Mucosa of rectum (tissue), 2 donors: ENCODE results near the gene ZNF710.

ENCODE experiments used
- H3K27ac ChIP-seq, 2 donors: one replicate each; pipeline ENCODE4 v1.7.0; 2013; ENCODE audit warnings: inconsistent platforms in 2 of 2, low read depth in 2 of 2, low read length in 2 of 2
- H3K27me3 ChIP-seq, 2 donors: one replicate each; pipeline ENCODE4 v1.7.0; 2013; ENCODE audit warnings: low read length in 2 of 2; ENCODE audit not compliant: control insufficient read depth in 2 of 2, insufficient read depth in 2 of 2
- H3K36me3 ChIP-seq, 2 donors: one replicate each; pipeline ENCODE4 v1.7.0; 2013; ENCODE audit warnings: low read length in 2 of 2; ENCODE audit not compliant: control insufficient read depth in 2 of 2, insufficient read depth in 2 of 2
- H3K4me1 ChIP-seq, 2 donors: one replicate each; pipeline ENCODE4 v1.7.0; 2013; ENCODE audit warnings: low read length in 2 of 2, mild to moderate bottlenecking in 1 of 2; ENCODE audit not compliant: control insufficient read depth in 2 of 2, insufficient read depth in 2 of 2
- H3K4me3 ChIP-seq, 2 donors: one replicate each; pipeline ENCODE4 v1.7.0; 2013; ENCODE audit warnings: low read length in 2 of 2
- H3K9ac ChIP-seq, 2 donors: one replicate each; pipeline ENCODE4 v1.7.0; 2013; ENCODE audit warnings: low read length in 2 of 2, low read depth in 1 of 2, mild to moderate bottlenecking in 1 of 2
- H3K9me3 ChIP-seq, 2 donors: one replicate each; pipeline ENCODE4 v1.7.0; 2013; ENCODE audit warnings: low read length in 2 of 2; ENCODE audit not compliant: control insufficient read depth in 2 of 2
- donor health status: healthy.
- donor health status: Normal muscosa, but diverticular disease.

The ZNF710 gene

DNA sequence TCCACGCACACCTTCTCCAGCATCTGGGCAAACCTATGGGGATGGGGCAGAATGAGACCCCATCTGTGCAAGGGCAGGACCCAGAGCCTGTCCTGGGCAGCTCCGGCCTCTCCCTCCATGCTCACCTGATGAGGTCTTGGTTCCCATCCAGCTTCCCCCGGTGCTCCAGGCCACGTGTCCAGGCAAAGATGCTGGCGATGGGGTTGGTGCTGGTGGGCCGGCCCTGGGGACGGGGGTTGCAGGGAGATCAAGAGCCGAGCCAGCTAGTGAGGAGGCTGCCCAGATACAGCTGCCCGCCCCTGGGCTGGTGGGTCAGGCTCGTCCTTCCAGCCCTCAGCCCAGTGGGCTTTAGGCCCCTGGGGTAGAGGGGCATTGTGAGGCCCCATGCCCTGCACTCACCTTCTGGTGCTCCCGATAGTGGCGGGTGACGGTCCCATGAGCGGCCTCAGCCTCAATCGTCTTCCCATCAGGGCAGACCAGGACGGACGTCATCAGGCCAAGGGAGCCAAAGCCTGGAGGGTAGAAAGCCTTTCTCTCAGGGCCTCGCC, 83.8 kb downstream of the ZNF710 start:
- no peak overlapping the region for H3K9ac ChIP-seq
- H3K27me3 ChIP-seq, result no peaks in the 10 kb centered on the region
- no peak overlapping the region for H3K27ac ChIP-seq
- H3K4me1 ChIP-seq, result no peaks in the 10 kb centered on the region
- no peak overlapping the region for H3K4me3 ChIP-seq
- peaks cover 41 to 56% of the 10 kb centered on the region in 2 donors for H3K36me3 ChIP-seq
- H3K9me3 ChIP-seq, result no peaks in the 10 kb centered on the region

DNA sequence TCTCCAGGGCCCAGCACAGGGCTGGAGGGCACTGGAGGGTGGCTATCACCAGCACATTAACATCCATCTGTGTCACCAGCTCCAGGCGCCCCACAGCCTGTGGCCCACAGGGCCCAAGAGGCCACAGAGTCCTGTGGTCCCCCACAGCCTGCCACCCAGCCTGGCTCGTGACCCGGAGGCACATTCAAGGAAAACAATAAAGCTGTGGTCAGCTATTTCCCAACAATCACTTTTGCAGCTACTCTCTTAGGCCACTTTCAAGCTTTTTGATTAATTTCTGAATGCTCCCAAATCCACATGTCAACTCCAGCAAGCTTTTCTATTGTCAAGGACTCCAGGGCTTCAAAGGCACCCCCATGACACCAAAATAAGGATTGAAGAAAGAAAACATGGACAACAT, 84.4 kb downstream of the ZNF710 start:
- no peak overlapping the region for H3K9ac ChIP-seq
- no peak overlapping the region for H3K27ac ChIP-seq
- H3K36me3 ChIP-seq, result peaks cover 44 to 54% of the 10 kb centered on the region in 2 donors
- H3K4me1 ChIP-seq, result no peaks in the 10 kb centered on the region
- H3K27me3 ChIP-seq, result no peaks in the 10 kb centered on the region
- H3K9me3 ChIP-seq, result no peaks in the 10 kb centered on the region
- H3K4me3 ChIP-seq, result no peak overlapping the region

DNA sequence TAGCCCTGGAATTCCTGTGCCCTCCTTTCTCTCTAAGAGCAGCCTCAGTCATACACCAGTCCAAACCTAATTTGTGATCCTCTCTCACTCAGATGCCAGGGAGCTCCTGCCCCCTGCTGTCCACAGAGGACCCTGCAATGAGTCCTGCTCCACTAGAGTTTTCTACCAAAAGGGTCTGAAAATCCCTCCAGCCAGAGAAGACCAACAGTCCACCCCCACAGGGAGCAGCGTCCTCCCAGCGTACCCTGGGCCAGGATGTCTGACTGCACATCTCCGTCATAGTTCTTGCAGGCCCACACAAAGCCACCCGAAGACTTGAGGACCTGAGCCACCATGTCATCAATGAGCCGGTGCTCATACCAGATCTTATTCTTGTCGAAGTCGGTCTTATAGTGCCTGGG, 85.7 kb downstream of the ZNF710 start:
- no peaks in the 10 kb centered on the region for H3K9me3 ChIP-seq
- no peak overlapping the region for H3K9ac ChIP-seq
- no peaks in the 10 kb centered on the region for H3K4me1 ChIP-seq
- no peak overlapping the region for H3K4me3 ChIP-seq
- H3K36me3 ChIP-seq, result peaks cover 43 to 54% of the 10 kb centered on the region in 2 donors
- no peak overlapping the region for H3K27ac ChIP-seq
- H3K27me3 ChIP-seq, result no peaks in the 10 kb centered on the region

DNA sequence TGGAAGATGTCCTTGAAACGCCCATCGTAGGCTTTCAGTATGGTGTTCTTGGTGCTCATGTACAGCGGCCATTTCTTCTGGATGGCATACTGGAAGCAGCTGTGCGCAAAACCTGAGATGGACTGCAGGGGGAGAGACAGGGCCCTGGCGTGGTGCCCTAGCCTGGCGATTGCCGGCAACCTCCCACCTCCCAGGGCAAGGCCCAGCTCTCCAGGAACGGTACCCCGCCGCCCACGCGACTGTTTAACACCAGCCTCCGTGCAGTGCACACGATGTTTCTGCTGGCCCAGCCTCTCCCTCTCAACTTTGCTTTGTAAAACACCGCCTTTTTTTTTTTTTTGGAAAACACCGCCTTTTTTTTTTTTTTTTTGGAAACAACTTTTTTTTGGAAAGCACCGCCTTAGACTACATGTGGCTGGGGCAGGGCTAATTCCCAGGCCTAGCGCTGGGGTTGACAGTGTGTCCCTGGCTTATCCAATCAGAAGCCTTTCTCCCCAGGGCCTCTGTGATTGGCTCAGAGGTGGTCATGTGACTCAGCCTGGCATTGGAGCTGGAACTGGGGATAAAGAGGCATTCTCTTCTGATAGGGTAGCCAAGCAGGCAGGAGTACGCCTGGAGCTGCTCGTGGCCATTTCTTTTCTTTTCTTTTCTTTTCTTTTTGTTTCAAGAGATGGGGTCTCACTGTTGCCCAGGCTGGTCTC, 86.5 kb downstream of the ZNF710 start:
- Histone ChIP-seq H3K4me3 (no peak overlapping the region), H3K27ac (no peak overlapping the region), H3K4me1 (no peaks in the 10 kb centered on the region), H3K27me3 (no peaks in the 10 kb centered on the region), H3K9ac (no peak overlapping the region), H3K9me3 (no peaks in the 10 kb centered on the region), H3K36me3 (peaks cover 43 to 54% of the 10 kb centered on the region in 2 donors)

DNA sequence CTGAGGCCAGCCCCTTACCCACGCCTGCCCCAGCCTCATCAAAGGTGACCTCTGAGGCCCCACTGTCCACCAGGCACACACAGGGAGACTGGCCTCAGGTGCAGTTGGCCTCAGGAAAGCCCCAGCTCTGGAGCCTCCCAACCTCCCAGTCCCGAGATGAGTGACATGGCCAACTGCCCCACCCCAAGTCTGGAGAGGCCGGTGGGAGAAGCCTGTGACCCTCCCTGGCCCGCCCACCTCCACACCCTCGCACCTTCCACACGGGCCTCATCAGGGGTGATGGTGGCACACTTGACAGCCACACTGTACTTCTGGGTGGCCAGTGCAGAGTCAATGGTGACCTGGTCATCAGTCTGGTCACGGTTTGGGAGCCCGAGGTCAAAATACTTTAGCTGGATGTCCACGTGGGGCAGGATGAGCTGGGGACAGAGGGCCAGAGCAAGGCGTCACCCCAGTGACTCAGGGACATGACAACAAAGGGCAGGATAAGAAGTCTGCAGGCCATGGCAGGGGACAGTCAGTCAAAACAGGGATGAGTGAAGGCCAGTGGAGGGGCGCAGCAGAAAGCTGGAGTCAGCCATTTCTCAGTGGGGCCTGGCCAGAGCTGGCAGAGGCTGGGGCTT, 89.2 kb downstream of the ZNF710 start:
- peaks cover 32 to 42% of the 10 kb centered on the region in 2 donors for H3K36me3 ChIP-seq
- no peak overlapping the region for H3K9ac ChIP-seq

DNA sequence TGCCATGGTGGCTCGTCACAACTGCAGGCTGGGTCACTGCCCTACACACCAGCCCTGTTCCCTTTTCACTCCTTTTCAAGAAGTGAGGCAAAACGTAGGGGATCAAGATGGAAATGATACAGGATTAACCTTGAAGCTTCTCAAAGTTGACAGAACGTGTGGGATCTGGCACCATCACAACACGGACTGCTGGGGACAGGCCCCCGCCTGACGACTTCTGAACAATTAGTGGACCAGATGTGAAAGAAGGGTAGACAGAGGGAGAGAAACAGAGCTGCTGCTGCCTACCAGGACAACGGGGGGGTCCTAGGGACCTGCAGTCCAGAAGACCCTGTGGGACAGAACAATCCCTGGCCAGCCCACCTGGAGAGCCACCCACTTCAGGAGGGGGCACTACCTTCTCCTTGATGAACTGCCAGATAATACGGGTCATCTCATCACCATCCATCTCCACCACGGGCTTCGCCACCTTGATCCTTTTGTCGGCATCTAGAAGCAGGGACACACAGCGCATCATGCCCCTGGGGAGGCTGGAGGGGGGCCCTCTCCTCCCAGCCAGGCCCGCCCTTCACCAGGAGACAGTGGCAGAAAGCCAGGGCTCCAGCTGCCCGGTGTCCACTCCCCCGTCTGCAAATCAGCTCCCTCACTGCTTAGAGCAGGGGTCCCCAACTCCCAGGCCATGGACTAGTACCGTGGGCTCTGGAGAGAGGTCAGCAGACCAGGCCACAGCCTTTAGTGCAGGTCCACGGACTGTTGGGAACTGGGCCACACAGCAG, 90.2 kb downstream of the ZNF710 start:
- no peaks in the 10 kb centered on the region for H3K9me3 ChIP-seq
- H3K4me3 ChIP-seq, result no peak overlapping the region
- no peak overlapping the region for H3K27ac ChIP-seq
- H3K27me3 ChIP-seq, result no peaks in the 10 kb centered on the region
- H3K36me3 ChIP-seq, result peaks cover 29 to 39% of the 10 kb centered on the region in 2 donors
- no peak overlapping the region for H3K9ac ChIP-seq
- peaks cover 0 to 5% of the 10 kb centered on the region in 2 donors for H3K4me1 ChIP-seq

More for the DNA sequence above, 89.2 kb downstream of the ZNF710 start:
- Histone ChIP-seq H3K27me3 (no peaks in the 10 kb centered on the region), H3K4me1 (peaks cover 0 to 5% of the 10 kb centered on the region in 2 donors), H3K9me3 (no peaks in the 10 kb centered on the region), H3K4me3 (no peak overlapping the region), H3K27ac (no peak overlapping the region)

DNA sequence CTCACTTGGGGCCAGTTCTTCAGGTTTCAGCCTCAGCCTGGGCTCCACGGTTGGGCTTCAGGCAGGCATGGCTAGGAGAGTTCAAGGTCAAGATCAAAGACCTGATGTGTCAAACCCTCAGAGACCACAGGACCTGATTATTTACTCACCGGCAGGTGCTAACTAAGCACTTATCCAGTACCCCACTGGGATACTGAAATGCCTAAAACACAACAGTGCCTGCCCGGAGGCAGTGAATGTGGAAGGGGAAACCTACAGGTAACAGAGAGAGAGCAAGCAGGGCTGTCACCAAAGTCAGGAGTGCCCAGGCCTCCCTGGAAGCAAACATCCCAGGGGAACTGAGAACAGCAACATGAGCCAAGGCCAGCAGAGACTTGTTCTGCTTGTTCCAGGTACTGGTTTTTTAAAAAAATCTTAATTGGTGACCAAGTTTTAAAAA, 94.4 kb downstream of the ZNF710 start:
- no peak overlapping the region for H3K9ac ChIP-seq
- H3K36me3 ChIP-seq, result peaks cover 7 to 9% of the 10 kb centered on the region in 2 donors
- no peak overlapping the region for H3K27ac ChIP-seq
- H3K4me3 ChIP-seq, result no peak overlapping the region
- peaks cover 11 to 22% of the 10 kb centered on the region in 2 donors for H3K4me1 ChIP-seq
- no peaks in the 10 kb centered on the region for H3K27me3 ChIP-seq
- no peaks in the 10 kb centered on the region for H3K9me3 ChIP-seq

DNA sequence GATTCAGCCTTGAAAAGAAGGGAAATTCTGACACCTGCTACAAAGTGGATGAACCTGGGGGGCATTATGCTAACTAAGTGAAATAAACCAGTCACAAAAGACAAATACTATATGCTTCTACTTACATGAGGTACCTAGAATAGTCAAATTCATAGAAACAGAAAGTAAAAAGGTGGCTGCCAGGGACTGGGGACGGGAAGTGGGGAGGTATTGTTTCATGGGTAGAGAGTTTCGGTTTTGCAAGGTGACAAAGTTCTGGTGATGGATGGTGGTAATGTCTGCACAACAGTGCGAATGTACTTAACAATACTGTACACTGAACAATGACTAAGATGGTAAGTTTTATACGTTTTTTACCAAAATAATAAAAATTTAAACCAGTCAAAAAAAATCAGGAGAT, 96.4 kb downstream of the ZNF710 start:
- Histone ChIP-seq H3K27ac (peak overlapping the region; percentile 31 to 50), H3K4me3 (peak overlapping the region in 1 of 2 donors; percentile 50), H3K9ac (peak overlapping the region in 1 of 2 donors; percentile 43), H3K27me3 (no peaks in the 10 kb centered on the region), H3K9me3 (no peaks in the 10 kb centered on the region), H3K36me3 (peaks cover 0 to 3% of the 10 kb centered on the region in 2 donors), H3K4me1 (peaks cover 23 to 27% of the 10 kb centered on the region in 2 donors)

DNA sequence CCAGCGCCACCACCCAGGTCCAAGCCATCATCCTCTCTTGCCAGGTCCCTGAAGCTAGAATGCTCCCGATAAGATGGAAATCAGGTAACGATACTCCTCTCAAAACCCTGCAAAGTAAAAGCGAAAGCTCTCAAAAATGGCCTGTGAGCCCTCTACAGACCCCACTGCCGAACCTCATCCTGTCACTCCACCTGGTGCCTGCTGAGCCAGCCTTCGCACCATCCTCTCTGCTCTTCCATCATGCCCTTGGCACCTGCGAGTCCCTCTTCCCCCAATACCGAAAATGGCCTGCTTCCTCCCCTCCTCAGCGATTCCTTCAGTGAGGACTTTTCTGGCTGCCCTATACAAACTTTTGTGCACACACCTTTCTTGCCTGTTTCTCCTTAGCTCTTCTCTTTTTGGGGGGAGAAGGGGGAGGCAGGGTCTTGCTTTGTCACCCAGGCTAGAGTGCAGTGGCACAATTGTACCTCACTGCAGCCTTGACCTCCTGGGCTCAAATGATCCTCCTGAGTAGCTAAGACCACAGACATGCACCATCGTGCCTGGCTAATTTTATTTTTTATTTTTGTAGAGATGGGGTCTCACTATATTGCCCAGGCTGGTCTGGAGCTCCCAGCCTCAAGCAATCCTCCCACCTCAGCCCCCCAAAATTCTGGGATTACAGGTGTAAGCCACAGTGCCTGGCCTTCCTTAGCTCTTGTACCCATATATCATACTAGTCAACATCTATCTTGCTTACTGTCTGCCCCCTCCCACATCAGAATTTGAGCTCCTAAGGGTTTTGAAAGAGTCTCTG, 98.1 kb downstream of the ZNF710 start:
- H3K4me3 ChIP-seq, result peak overlapping the region in 1 of 2 donors; percentile 31
- H3K27ac ChIP-seq, result peak overlapping the region; percentile 25 to 26
- peak overlapping the region in 1 of 2 donors; percentile 14 for H3K9ac ChIP-seq
- peaks cover 24 to 32% of the 10 kb centered on the region in 2 donors for H3K4me1 ChIP-seq
- no peaks in the 10 kb centered on the region for H3K27me3 ChIP-seq
- H3K36me3 ChIP-seq, result peaks cover 0 to 1% of the 10 kb centered on the region in 2 donors
- H3K9me3 ChIP-seq, result no peaks in the 10 kb centered on the region
